Nephron progenitor cell (in vitro differentiated cells): ENCODE results near the gene LIPJ.

ENCODE experiments used
- DNase-seq: peaks from one replicate; pipeline ENCODE4 v3.0.0; 2021
- H3K27ac Mint-ChIP-seq: 2 replicates; pipeline ENCODE4 v1.8.0; 2021; ENCODE audit warnings: mild to moderate bottlenecking, moderate library complexity, mixed read lengths
- H3K27me3 Mint-ChIP-seq: 2 replicates; pipeline ENCODE4 v1.8.0; 2021; ENCODE audit warnings: mild to moderate bottlenecking, low read depth, mixed read lengths; ENCODE audit not compliant: poor library complexity
- H3K36me3 Mint-ChIP-seq: 2 replicates; pipeline ENCODE4 v1.8.0; 2021; ENCODE audit warnings: low read depth, mixed read lengths
- H3K4me1 Mint-ChIP-seq: 2 replicates; pipeline ENCODE4 v1.8.0; 2021; ENCODE audit warnings: mixed read lengths
- H3K4me3 Mint-ChIP-seq: 2 replicates; pipeline ENCODE4 v1.8.0; 2021; ENCODE audit warnings: mild to moderate bottlenecking, moderate library complexity, mixed read lengths
- H3K9me3 Mint-ChIP-seq: 2 replicates; pipeline ENCODE4 v1.8.0; 2021; ENCODE audit warnings: mild to moderate bottlenecking, moderate library complexity, mixed read lengths
- TF ChIP-seq, protein P1 (sequence below): fragments of 200-600 bp; sonication (generic); IDR thresholded peaks from 2 replicates; pipeline ENCODE4 v1.5.0; 2021; ENCODE audit warnings: antibody characterized with exemption

LIPJ gene

DNA sequence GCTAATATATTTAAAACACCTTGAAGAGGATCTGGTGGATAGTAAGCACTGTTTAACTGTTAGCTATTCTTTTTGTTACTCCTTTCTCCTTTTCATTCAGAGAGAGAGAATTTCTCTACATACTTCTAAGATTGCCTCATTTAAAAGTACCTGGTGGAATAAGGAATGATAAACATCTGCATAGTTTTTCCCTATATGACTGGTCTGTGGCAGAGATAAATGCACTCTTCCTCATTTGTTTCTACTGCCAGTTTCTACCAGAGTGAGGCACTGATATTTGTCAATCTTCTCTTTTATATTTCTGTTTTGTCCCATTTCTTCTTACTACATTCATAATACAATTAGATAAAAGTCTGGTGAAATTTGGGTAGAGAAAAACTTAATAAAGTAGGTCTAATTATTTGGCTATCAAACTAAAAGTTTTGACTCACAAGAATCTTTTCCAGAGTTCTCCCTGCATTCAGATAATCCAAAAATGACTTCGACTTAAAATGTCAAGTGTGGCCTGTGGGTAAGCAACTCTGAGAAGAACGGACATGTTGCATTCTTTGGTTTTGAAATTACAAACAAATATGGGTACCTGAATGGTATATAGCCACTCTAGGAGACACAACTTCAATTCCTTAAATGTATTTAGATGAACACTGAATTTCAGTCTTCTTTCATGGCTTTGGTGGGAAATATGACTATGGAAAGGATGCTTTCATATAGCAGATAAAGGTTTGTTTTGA, 42.3 kb upstream of the LIPJ start:
- Mint-ChIP-seq H3K27me3 (peaks cover 4% of the 10 kb centered on the region), H3K9me3 (no peaks in the 10 kb centered on the region), H3K4me1 (peaks cover 4% of the 10 kb centered on the region)

GRCh38 chr10:88545359-88545758, 41.2 kb upstream of the LIPJ start:
- DNase-seq, result no peak
- Mint-ChIP-seq H3K27me3 (peaks cover 4% of the 10 kb centered on the region), H3K4me3 (no peak overlapping the region), H3K27ac (peak overlapping the region; percentile 16), H3K36me3 (no peaks in the 10 kb centered on the region), H3K4me1 (peaks cover 4% of the 10 kb centered on the region), H3K9me3 (no peaks in the 10 kb centered on the region)
- TF ChIP-seq, protein P1, sequence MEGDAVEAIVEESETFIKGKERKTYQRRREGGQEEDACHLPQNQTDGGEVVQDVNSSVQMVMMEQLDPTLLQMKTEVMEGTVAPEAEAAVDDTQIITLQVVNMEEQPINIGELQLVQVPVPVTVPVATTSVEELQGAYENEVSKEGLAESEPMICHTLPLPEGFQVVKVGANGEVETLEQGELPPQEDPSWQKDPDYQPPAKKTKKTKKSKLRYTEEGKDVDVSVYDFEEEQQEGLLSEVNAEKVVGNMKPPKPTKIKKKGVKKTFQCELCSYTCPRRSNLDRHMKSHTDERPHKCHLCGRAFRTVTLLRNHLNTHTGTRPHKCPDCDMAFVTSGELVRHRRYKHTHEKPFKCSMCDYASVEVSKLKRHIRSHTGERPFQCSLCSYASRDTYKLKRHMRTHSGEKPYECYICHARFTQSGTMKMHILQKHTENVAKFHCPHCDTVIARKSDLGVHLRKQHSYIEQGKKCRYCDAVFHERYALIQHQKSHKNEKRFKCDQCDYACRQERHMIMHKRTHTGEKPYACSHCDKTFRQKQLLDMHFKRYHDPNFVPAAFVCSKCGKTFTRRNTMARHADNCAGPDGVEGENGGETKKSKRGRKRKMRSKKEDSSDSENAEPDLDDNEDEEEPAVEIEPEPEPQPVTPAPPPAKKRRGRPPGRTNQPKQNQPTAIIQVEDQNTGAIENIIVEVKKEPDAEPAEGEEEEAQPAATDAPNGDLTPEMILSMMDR, result no peak

More for the DNA sequence above, 42.3 kb upstream of the LIPJ start:
- no peak for DNase-seq
- H3K4me3 Mint-ChIP-seq, result no peak overlapping the region
- TF ChIP-seq, protein P1, result no peak
- no peaks in the 10 kb centered on the region for H3K36me3 Mint-ChIP-seq
- no peak overlapping the region for H3K27ac Mint-ChIP-seq

DNA sequence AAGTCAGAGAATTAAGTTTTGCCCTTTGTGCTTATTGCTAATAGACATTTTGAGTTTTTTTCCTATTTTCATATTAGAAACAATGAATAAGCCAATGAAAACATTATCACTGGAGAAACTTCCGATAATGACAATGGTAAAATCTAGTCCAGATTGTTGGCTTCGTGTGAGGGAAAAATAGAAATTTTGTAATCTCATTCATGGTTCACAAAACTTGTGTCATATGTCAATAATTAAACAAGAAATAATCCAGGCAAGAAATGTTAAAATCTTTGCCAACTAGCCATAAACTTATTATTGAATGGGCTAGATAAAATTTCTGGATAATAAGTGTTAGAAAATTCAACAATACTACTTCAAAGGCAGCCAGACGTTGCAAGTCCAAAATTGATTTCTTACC, 40.1 kb upstream of the LIPJ start:
- Mint-ChIP-seq H3K27me3 (peaks cover 4% of the 10 kb centered on the region), H3K27ac (no peak overlapping the region), H3K9me3 (no peaks in the 10 kb centered on the region), H3K4me3 (no peak overlapping the region), H3K4me1 (peaks cover 4% of the 10 kb centered on the region), H3K36me3 (no peaks in the 10 kb centered on the region)
- DNase-seq, result no peak
- TF ChIP-seq, protein P1, result no peak

GRCh38 chr10:88551246-88551645, 35.3 kb upstream of the LIPJ start:
- no peaks in the 10 kb centered on the region for H3K4me1 Mint-ChIP-seq
- no peaks in the 10 kb centered on the region for H3K9me3 Mint-ChIP-seq
- no peak for DNase-seq
- no peaks in the 10 kb centered on the region for H3K27me3 Mint-ChIP-seq
- no peak overlapping the region for H3K27ac Mint-ChIP-seq
- H3K4me3 Mint-ChIP-seq, result no peak overlapping the region
- TF ChIP-seq, protein P1, result no peak
- no peaks in the 10 kb centered on the region for H3K36me3 Mint-ChIP-seq

DNA sequence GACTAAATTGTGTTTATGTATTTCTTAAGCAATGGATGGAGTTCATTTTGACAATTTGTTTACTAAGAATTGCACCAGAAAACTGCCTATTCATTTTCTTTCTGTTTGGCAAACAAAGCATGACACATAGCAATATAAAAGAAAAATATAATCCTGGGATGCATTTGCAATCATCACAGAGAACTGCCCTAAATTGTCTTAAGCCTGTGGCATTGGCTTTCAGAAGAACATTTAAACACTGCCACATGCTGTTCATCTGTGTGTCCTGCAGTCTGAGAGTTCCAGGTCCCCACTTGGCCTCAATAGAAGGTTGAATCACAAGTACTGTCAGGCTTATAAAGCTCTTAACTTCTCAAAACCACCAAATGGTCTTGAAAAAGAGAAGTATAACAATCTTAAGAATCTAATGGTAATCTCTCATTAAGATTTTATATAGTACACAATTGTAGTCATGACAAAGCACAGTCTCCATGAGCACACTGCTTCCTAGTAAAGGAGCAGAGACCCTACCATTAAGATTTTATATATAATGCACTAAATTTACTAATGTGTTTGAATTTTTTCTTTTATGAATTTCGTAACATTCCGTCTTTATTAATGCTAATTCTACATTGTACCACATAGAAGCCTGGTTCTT, 33.3 kb upstream of the LIPJ start:
- Mint-ChIP-seq H3K27me3 (no peaks in the 10 kb centered on the region), H3K4me1 (no peaks in the 10 kb centered on the region), H3K4me3 (no peak overlapping the region), H3K27ac (no peak overlapping the region), H3K36me3 (no peaks in the 10 kb centered on the region), H3K9me3 (no peaks in the 10 kb centered on the region)
- TF ChIP-seq, protein P1, result peak; percentile 69
- peak; percentile 20 for DNase-seq
